Mesenteric fat pad (tissue), 1 donor: ENCODE results near the gene CADM3. TPM values are rescaled to one million over a fixed set of nuclear protein-coding genes. Genes with fewer than 3 reads are reported as not detected.

Source experiments
- DNase-seq: peaks from one replicate; pipeline ENCODE4 v3.0.0-alpha.2; 2020; ENCODE audit warnings: low spot score
- total RNA-seq: library from RNA; stranded (reverse); fragmentation: NEBNext Ultra II Directional; extraction: Animal tissue kit (Norgen Biotek cat#: 25700); gene quantifications from one replicate; pipeline ENCODE4 v1.2.1, GENCODE V29; 2021
- donor health status: DM: yes; HTN: yes; CAD: no.

The CADM3 gene
- total RNA-seq, 1 donor from 2014 or later = 6.5 TPM

- DNase-seq = no peak
Measured at GRCh38 chr1:159205225-159205624, 33.8 kb downstream of the CADM3 start.

GRCh38 chr1:159206110-159206509 is 34.7 kb downstream of the CADM3 start:
- DNase-seq = no peak

GRCh38 chr1:159207080-159207479 is 35.7 kb downstream of the CADM3 start:
- no peak for DNase-seq

GRCh38 chr1:159207774-159208173 is 36.4 kb downstream of the CADM3 start:
- DNase-seq = no peak

- DNase-seq = no peak
Measured at GRCh38 chr1:159208175-159208825, 36.9 kb downstream of the CADM3 start.

- DNase-seq = no peak
Measured at GRCh38 chr1:159209061-159209460, 37.6 kb downstream of the CADM3 start.

GRCh38 chr1:159211331-159212136 is 40.1 kb downstream of the CADM3 start:
- DNase-seq = no peak

GRCh38 chr1:159212596-159212995 is 41.2 kb downstream of the CADM3 start:
- DNase-seq = no peak

- no peak for DNase-seq
Measured at GRCh38 chr1:159214149-159214760, 42.8 kb downstream of the CADM3 start.

GRCh38 chr1:159218649-159219636 is 47.5 kb downstream of the CADM3 start:
- DNase-seq = no peak

- no peak for DNase-seq
Measured at GRCh38 chr1:159222075-159222865, 50.9 kb downstream of the CADM3 start.

- DNase-seq = no peak
Measured at GRCh38 chr1:159223004-159223403, 51.6 kb downstream of the CADM3 start.

GRCh38 chr1:159228554-159228953 is 57.1 kb downstream of the CADM3 start:
- no peak for DNase-seq

GRCh38 chr1:159229260-159229885 is 58.0 kb downstream of the CADM3 start:
- DNase-seq = no peak

GRCh38 chr1:159229896-159230295 is 58.5 kb downstream of the CADM3 start:
- no peak for DNase-seq

- no peak for DNase-seq
Measured at GRCh38 chr1:159239551-159240220, 68.3 kb downstream of the CADM3 start.

- no peak for DNase-seq
Measured at GRCh38 chr1:159247266-159247665, 75.9 kb downstream of the CADM3 start.

GRCh38 chr1:159248311-159248710 is 76.9 kb downstream of the CADM3 start:
- no peak for DNase-seq

GRCh38 chr1:159250638-159251216 is 79.3 kb downstream of the CADM3 start:
- no peak for DNase-seq
